HL-60 (cell line): Measurements from ENCODE around the gene GPR150.

Experiments used
- TF ChIP-seq, protein P1 (sequence below): IDR thresholded peaks from one replicate; pipeline ENCODE4 v1.5.1; 2011; ENCODE audit warnings: low read length, control low read depth, inconsistent platforms; ENCODE audit not compliant: insufficient read depth
- TF ChIP-seq, protein P2 (sequence below): IDR thresholded peaks from 2 replicates; pipeline ENCODE4 v1.6.1; 2012; ENCODE audit warnings: low read depth; ENCODE audit not compliant: insufficient replicate concordance

DNA sequence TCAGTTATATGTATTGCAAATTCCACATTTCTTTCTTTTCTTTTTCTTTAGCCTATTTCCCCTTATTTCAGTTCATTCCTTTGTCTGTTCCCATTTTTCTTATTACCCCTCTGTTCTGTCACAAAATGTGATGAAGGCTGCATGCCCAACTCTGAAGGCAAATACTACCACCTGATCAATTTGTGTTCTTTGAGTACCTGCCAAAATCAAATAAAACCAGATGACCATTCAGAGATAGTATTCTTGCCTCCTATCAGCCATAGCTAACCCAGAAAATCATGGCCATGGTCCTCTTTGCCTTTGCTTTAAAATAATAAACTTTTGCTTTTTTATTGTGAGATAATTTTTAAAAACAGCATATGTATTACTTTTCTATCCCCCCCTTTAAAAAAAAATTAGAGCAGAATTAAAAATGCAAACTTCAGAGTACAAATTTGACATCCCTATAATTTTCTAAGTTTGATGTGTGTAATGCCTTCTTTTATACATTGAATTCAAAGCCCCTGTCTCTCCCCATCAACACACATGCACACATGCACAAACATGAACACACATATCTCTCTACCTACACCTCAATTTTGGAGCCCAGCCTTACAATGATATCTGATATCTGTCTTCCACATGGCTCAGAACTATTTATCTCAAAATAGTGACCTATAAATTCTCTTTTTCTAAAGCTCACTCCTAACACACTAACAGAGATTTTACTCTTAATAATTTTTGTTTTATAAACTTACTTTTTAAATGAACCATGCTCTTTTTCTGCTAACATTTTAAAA is 30.1 kb downstream of the GPR150 start:
- TF ChIP-seq, protein P1, sequence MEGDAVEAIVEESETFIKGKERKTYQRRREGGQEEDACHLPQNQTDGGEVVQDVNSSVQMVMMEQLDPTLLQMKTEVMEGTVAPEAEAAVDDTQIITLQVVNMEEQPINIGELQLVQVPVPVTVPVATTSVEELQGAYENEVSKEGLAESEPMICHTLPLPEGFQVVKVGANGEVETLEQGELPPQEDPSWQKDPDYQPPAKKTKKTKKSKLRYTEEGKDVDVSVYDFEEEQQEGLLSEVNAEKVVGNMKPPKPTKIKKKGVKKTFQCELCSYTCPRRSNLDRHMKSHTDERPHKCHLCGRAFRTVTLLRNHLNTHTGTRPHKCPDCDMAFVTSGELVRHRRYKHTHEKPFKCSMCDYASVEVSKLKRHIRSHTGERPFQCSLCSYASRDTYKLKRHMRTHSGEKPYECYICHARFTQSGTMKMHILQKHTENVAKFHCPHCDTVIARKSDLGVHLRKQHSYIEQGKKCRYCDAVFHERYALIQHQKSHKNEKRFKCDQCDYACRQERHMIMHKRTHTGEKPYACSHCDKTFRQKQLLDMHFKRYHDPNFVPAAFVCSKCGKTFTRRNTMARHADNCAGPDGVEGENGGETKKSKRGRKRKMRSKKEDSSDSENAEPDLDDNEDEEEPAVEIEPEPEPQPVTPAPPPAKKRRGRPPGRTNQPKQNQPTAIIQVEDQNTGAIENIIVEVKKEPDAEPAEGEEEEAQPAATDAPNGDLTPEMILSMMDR, result no peak
- TF ChIP-seq, protein P2, sequence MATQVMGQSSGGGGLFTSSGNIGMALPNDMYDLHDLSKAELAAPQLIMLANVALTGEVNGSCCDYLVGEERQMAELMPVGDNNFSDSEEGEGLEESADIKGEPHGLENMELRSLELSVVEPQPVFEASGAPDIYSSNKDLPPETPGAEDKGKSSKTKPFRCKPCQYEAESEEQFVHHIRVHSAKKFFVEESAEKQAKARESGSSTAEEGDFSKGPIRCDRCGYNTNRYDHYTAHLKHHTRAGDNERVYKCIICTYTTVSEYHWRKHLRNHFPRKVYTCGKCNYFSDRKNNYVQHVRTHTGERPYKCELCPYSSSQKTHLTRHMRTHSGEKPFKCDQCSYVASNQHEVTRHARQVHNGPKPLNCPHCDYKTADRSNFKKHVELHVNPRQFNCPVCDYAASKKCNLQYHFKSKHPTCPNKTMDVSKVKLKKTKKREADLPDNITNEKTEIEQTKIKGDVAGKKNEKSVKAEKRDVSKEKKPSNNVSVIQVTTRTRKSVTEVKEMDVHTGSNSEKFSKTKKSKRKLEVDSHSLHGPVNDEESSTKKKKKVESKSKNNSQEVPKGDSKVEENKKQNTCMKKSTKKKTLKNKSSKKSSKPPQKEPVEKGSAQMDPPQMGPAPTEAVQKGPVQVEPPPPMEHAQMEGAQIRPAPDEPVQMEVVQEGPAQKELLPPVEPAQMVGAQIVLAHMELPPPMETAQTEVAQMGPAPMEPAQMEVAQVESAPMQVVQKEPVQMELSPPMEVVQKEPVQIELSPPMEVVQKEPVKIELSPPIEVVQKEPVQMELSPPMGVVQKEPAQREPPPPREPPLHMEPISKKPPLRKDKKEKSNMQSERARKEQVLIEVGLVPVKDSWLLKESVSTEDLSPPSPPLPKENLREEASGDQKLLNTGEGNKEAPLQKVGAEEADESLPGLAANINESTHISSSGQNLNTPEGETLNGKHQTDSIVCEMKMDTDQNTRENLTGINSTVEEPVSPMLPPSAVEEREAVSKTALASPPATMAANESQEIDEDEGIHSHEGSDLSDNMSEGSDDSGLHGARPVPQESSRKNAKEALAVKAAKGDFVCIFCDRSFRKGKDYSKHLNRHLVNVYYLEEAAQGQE, result no peak
